ENCODE data around the gene SIRT7.

DNA sequence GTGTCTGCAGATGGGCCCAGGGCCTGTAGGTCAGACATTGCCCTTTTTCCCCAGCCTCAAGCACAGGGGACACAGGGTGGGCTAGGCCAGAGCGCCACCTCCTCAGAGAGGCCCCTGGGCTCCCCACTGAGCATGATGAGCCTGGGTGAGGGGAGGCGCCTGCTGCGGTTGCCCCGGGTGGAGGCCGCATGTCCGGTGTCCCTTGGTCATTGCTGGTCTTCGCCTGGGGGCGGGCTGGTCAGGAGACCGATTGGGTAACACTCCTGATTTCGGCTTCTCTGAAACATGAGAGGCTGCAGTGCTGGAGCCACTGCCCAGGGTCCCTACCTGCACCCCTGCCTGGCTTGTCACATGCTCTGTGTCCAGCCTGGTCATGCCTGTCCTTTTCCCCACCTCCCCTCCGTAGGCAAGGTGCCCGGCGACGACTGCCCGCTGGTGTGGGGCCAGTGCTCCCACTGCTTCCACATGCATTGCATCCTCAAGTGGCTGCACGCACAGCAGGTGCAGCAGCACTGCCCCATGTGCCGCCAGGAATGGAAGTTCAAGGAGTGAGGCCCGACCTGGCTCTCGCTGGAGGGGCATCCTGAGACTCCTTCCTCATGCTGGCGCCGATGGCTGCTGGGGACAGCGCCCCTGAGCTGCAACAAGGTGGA lies 18.3 kb downstream of the SIRT7 start:
- TF ChIP-seq, protein P1, sequence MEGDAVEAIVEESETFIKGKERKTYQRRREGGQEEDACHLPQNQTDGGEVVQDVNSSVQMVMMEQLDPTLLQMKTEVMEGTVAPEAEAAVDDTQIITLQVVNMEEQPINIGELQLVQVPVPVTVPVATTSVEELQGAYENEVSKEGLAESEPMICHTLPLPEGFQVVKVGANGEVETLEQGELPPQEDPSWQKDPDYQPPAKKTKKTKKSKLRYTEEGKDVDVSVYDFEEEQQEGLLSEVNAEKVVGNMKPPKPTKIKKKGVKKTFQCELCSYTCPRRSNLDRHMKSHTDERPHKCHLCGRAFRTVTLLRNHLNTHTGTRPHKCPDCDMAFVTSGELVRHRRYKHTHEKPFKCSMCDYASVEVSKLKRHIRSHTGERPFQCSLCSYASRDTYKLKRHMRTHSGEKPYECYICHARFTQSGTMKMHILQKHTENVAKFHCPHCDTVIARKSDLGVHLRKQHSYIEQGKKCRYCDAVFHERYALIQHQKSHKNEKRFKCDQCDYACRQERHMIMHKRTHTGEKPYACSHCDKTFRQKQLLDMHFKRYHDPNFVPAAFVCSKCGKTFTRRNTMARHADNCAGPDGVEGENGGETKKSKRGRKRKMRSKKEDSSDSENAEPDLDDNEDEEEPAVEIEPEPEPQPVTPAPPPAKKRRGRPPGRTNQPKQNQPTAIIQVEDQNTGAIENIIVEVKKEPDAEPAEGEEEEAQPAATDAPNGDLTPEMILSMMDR (conservative IDR thresholded peaks at IDR 0.05 in 1 of 2, IDR thresholded peaks at IDR 0.05 in 1 of 2; ENCODE audit: extremely low read depth in 1 of 2, insufficient read depth in 1 of 2, low read depth in 1 of 2, low read length in 2 of 2) = no peak
- no peak for TF ChIP-seq EZH2 (IDR thresholded peaks at IDR 0.05; ENCODE audit: borderline replicate concordance, low read length)

Measured in mammary epithelial cell (primary cell).